ENCODE results near the gene PDE11A.

GRCh38 chr2:178066324-178066723 lies 6.3 kb downstream of the PDE11A start:
- TF ChIP-seq REST (IDR thresholded peaks at IDR 0.05; ENCODE audit: insufficient read depth in 1 of 2, low read depth in 2 of 2, low read length in 2 of 2) (no peak), POLR2AphosphoS5 (IDR thresholded peaks at IDR 0.05; ENCODE audit: low read depth, low read length) (no peak), SIN3A (IDR thresholded peaks at IDR 0.05; ENCODE audit: borderline replicate concordance, insufficient read depth, low read length) (no peak)
